Panc1 (cell line): ENCODE measurements around the gene SLC48A1. TPM values are rescaled to one million over a fixed set of nuclear protein-coding genes. Genes with fewer than 3 reads are reported as not detected.
A peak's percentile ranks its signal among the peaks of the same experiment; 100 is the strongest.

Source experiments
- ATAC-seq: fragments of 200-7000 bp; cut with Tn5 transposase; 2 replicates; pipeline ENCODE4 v1.9.1; 2020; ENCODE audit warnings: mild to moderate bottlenecking, moderate library complexity
- BruUV-seq: library from RNA; stranded (reverse); fragments of 400-500 nt; replicated peaks from 2 replicates; lab custom pipeline; 2021; lab: Mats Ljungman, UMichigan
- CTCF ChIA-PET: fragments of 300-600 bp; sonication (Branson Sonifier 250); formaldehyde crosslinking; loops from one replicate; lab custom pipeline; 2022; ENCODE audit warnings: antibody characterized with exemption; lab: Charles Lee
- POLR2A ChIA-PET: fragments of 300-600 bp; sonication (Branson Sonifier 250); formaldehyde crosslinking; loops from one replicate; lab custom pipeline; 2022; ENCODE audit warnings: antibody characterized with exemption; lab: Charles Lee
- DNase-seq: peaks from one replicate; pipeline ENCODE4 v3.0.0-alpha.2; 2010; ENCODE audit warnings: low read depth, low spot score
- H3K27ac ChIP-seq: 2 replicates; pipeline ENCODE4 v1.5.1; 2011; ENCODE audit warnings: mild to moderate bottlenecking, low read length, inconsistent platforms
- H3K27me3 ChIP-seq: fragments of 200-500 bp; sonication (Bioruptor generic); 2 replicates; pipeline ENCODE4 v1.6.0; 2014; ENCODE audit warnings: low read length, inconsistent platforms; ENCODE audit not compliant: control insufficient read depth, insufficient read depth
- H3K36me3 ChIP-seq: fragments of 200-500 bp; sonication (Bioruptor generic); 2 replicates; pipeline ENCODE4 v1.5.1; 2014; ENCODE audit warnings: inconsistent platforms, mild to moderate bottlenecking, low read length, moderate library complexity; ENCODE audit not compliant: control insufficient read depth, insufficient read depth
- H3K4me1 ChIP-seq: 2 replicates; pipeline ENCODE4 v1.5.1; 2011; ENCODE audit warnings: inconsistent platforms, mild to moderate bottlenecking, low read length, moderate library complexity; ENCODE audit not compliant: control insufficient read depth, insufficient read depth
- H3K4me3 ChIP-seq, 2 experiments: 2 replicates each; pipeline ENCODE4 v1.5.1; 2011 to 2012; ENCODE audit warnings: low read depth in 2 of 2, low read length in 2 of 2, mild to moderate bottlenecking in 2 of 2, inconsistent platforms in 1 of 2, moderate library complexity in 1 of 2
- H3K9me3 ChIP-seq: fragments of 200-500 bp; sonication (Bioruptor generic); 2 replicates; pipeline ENCODE4 v1.5.1; 2014; ENCODE audit warnings: low read depth, mild to moderate bottlenecking, inconsistent platforms, low read length, moderate library complexity; ENCODE audit not compliant: control insufficient read depth, insufficient read depth
- CTCF ChIP-seq: fragments of 450-650 bp; IDR thresholded peaks from 2 replicates; pipeline ENCODE4 v1.5.1; 2017; ENCODE audit warnings: mild to moderate bottlenecking
- POLR2AphosphoS5 ChIP-seq: IDR thresholded peaks from 2 replicates; pipeline ENCODE4 v1.6.1; 2012; ENCODE audit warnings: mild to moderate bottlenecking, low read depth, low read length, moderate library complexity
- SIN3A ChIP-seq: IDR thresholded peaks from 2 replicates; pipeline ENCODE4 v1.6.1; 2012; ENCODE audit warnings: low read depth, mild to moderate bottlenecking, low read length, moderate library complexity, borderline replicate concordance; ENCODE audit not compliant: insufficient read depth
- TCF7L2 ChIP-seq: IDR thresholded peaks from 2 replicates; pipeline ENCODE4 v1.6.1; 2011; ENCODE audit warnings: mild to moderate bottlenecking, low read depth, low read length, inconsistent platforms
- in situ Hi-C: cut with HindIII; loops from 2 replicates; pipeline ENCODE4 v1.10.0; 2016; ENCODE audit warnings: low sequenced_read_pairs, low pct_unique_long_range_greater_than_20kb
- intact Hi-C: fragments of 100-400 bp; cut with micrococcal nuclease; formaldehyde crosslinking; loops from one replicate; pipeline ENCODE4 v1.10.0; 2022; ENCODE audit not compliant: unreplicated experiment
- total RNA-seq: library from RNA; stranded (reverse); gene quantifications from one replicate; pipeline ENCODE4 v1.2.1, GENCODE V29; 2021; ENCODE audit not compliant: unreplicated experiment
- TF ChIP-seq, protein P1 (sequence below), 2 experiments: IDR thresholded peaks; 2 replicates each; pipeline ENCODE4 v1.6.1; 2011 to 2012; ENCODE audit warnings: low read depth in 2 of 2, control low read depth in 1 of 2, low read length in 1 of 2, mild to moderate bottlenecking in 1 of 2, moderate library complexity in 1 of 2; ENCODE audit not compliant: insufficient read depth in 1 of 2

Gene SLC48A1
- total RNA-seq, 1 experiment from 2014 or later, result 32.0 TPM

- DNase-seq, result no peak
- BruUV-seq, result no TSS peak
- no peak for ATAC-seq
- intact Hi-C loops (no loop called here), in situ Hi-C loops (no loop called here)
- TF ChIP-seq TCF7L2, result no peak
- no peak for TF ChIP-seq SIN3A
- TF ChIP-seq CTCF, result no peak
- no peak for TF ChIP-seq POLR2AphosphoS5
- TF ChIP-seq, protein P1, sequence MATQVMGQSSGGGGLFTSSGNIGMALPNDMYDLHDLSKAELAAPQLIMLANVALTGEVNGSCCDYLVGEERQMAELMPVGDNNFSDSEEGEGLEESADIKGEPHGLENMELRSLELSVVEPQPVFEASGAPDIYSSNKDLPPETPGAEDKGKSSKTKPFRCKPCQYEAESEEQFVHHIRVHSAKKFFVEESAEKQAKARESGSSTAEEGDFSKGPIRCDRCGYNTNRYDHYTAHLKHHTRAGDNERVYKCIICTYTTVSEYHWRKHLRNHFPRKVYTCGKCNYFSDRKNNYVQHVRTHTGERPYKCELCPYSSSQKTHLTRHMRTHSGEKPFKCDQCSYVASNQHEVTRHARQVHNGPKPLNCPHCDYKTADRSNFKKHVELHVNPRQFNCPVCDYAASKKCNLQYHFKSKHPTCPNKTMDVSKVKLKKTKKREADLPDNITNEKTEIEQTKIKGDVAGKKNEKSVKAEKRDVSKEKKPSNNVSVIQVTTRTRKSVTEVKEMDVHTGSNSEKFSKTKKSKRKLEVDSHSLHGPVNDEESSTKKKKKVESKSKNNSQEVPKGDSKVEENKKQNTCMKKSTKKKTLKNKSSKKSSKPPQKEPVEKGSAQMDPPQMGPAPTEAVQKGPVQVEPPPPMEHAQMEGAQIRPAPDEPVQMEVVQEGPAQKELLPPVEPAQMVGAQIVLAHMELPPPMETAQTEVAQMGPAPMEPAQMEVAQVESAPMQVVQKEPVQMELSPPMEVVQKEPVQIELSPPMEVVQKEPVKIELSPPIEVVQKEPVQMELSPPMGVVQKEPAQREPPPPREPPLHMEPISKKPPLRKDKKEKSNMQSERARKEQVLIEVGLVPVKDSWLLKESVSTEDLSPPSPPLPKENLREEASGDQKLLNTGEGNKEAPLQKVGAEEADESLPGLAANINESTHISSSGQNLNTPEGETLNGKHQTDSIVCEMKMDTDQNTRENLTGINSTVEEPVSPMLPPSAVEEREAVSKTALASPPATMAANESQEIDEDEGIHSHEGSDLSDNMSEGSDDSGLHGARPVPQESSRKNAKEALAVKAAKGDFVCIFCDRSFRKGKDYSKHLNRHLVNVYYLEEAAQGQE (IDR thresholded peaks at IDR 0.05; ENCODE audit: insufficient read depth in 1 of 2, low read depth in 2 of 2, low read length in 1 of 2), result no peak
- Histone ChIP-seq H3K4me1 (peaks cover 49% of the 10 kb centered on the region), H3K4me3 (peak overlapping the region in 1 of 2 experiments; percentile 78; a peak in 2 of 4 replicates), H3K27ac (peak overlapping the region; percentile 89), H3K27me3 (no peaks in the 10 kb centered on the region), H3K9me3 (no peaks in the 10 kb centered on the region), H3K36me3 (no peaks in the 10 kb centered on the region)
- ChIA-PET CTCF (interaction anchor here (0.9 kb wide), 1 partner anchor 17 kb away, joined by 11 read pairs; no protein-coding TSS in a partner anchor), POLR2A (no interaction called here)
Measured at GRCh38 chr12:47821346-47821706, 48.3 kb downstream of the SLC48A1 start.

DNA sequence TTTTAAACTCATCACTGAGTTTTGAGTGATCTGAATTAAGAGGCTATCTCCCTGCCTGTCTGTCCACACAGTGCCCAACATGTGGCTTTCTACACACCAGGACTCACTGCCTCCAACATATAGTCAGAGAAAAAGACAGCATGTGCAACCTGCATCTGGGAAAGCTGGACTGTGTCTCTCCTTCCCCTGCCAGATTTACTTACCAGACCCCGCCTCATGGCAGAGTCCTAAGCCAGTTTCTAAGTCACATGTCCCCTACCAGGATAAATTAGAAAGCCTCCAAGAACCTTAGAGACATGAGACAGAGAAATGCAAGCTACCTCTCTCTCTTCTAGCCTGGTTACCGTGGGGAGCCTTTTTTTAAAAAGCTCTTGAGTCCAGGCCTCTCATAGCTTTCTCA, 49.4 kb downstream of the SLC48A1 start:
- ATAC-seq (no peak), DNase-seq (no peak)
- Histone ChIP-seq H3K4me3 (no peak overlapping the region), H3K9me3 (no peaks in the 10 kb centered on the region), H3K27ac (peak overlapping the region; percentile 89), H3K36me3 (no peaks in the 10 kb centered on the region), H3K27me3 (no peaks in the 10 kb centered on the region), H3K4me1 (peaks cover 41% of the 10 kb centered on the region)
- BruUV-seq, result no TSS peak
- ChIA-PET CTCF (interaction anchor here (1.0 kb wide), 1 partner anchor 25 kb away, joined by 3 read pairs; no protein-coding TSS in a partner anchor), POLR2A (no interaction called here)
- intact Hi-C loops, result no loop called here
- in situ Hi-C loops, result no loop called here
- TF ChIP-seq SIN3A (no peak), CTCF (no peak), POLR2AphosphoS5 (no peak), TCF7L2 (no peak)
- TF ChIP-seq, protein P1 (IDR thresholded peaks at IDR 0.05; ENCODE audit: insufficient read depth in 1 of 2, low read depth in 2 of 2, low read length in 1 of 2), result no peak
